ENCODE measurements around the gene UROC1. TPM values are rescaled to one million over a fixed set of nuclear protein-coding genes. Genes with fewer than 3 reads are reported as not detected.

The UROC1 gene
- not detected for total RNA-seq

DNA sequence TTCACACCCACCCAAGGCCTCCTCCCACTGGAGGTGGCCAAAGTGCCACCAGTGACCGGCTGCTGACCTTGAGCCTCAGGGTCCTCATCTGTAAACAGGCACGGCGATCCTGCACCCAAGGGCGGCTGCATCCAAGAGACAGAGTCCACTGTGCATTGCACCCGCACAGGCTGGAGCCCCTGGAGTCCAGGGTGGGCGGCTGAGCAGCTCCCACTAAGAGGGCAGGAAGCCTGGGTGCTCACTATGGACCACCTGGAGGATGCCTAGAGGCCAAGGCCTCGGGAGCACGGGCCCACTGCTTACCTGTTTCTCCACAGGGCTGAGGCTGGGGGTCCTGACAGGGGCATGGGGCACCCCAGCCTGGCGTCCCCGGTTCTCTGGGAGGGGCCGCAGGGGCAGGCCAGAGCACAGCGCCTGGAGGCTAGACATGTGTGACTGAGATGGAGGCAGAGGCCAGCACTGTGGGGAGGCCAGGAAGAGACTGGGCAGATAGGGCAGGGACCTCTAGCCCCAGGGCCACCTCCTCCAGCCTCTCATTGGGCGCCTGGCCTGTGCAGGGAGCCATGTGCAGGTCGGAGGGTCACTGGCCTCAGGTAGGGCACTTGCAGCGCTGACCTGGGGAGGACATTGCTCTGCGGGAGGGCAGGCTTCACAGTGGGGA is at the start of gene UROC1:
UROC1 (minus strand) TSS at position 483 of the 661 bp plus-strand sequence; CDS start at position 429, 54 bp downstream.
- Histone ChIP-seq H3K27ac (no peak within 1 kb of the TSS), H3K27me3 (no peaks in the 10 kb centered on the region), H3K36me3 (replicated peaks in 1 of 2; ENCODE audit: insufficient read depth in 1 of 2, low read depth in 2 of 2) (no peaks in the 10 kb centered on the region), H3K4me3 (no peak within 1 kb of the TSS), H3K4me1 (no peaks in the 10 kb centered on the region), H3K9me3 (no peaks in the 10 kb centered on the region)
- no peak for ATAC-seq
- no peak for DNase-seq
- WGBS, 2 donors: 60 to 73% methylated on average over 2 to 14 of the region's 16 CpGs
- intact Hi-C loops (cut with DNase I): no loop called here
- TF ChIP-seq POLR2A (IDR thresholded peaks at IDR 0.05): no peak
- TF ChIP-seq, protein P1, sequence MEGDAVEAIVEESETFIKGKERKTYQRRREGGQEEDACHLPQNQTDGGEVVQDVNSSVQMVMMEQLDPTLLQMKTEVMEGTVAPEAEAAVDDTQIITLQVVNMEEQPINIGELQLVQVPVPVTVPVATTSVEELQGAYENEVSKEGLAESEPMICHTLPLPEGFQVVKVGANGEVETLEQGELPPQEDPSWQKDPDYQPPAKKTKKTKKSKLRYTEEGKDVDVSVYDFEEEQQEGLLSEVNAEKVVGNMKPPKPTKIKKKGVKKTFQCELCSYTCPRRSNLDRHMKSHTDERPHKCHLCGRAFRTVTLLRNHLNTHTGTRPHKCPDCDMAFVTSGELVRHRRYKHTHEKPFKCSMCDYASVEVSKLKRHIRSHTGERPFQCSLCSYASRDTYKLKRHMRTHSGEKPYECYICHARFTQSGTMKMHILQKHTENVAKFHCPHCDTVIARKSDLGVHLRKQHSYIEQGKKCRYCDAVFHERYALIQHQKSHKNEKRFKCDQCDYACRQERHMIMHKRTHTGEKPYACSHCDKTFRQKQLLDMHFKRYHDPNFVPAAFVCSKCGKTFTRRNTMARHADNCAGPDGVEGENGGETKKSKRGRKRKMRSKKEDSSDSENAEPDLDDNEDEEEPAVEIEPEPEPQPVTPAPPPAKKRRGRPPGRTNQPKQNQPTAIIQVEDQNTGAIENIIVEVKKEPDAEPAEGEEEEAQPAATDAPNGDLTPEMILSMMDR (IDR thresholded peaks at IDR 0.05): no peak

DNA sequence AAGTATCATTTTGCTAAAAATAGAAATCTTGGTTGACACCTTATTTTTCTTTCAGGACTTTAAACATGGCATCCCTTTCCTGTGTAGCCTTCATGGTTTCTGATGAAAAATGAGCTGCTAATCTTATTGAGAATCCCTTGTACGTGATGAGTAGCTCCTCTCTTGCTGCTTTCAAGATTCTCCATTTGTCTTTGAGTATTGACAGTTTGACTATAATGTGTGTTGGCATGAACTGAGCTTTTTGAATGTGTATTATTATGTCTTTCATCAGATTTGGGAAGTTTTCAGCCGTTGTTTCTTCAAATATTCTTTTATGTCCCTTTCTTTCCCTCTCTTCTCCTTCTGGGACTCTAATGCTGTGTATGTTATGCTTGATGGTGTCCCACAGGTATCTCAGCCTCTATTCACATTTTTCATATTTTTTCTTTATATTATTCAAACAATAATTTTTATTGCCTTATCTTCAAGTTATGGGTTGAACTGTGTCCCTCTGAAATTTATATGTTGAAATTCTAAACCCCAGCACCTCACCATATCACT is 45.2 kb upstream of the UROC1 start:
- no peak for ATAC-seq

DNA sequence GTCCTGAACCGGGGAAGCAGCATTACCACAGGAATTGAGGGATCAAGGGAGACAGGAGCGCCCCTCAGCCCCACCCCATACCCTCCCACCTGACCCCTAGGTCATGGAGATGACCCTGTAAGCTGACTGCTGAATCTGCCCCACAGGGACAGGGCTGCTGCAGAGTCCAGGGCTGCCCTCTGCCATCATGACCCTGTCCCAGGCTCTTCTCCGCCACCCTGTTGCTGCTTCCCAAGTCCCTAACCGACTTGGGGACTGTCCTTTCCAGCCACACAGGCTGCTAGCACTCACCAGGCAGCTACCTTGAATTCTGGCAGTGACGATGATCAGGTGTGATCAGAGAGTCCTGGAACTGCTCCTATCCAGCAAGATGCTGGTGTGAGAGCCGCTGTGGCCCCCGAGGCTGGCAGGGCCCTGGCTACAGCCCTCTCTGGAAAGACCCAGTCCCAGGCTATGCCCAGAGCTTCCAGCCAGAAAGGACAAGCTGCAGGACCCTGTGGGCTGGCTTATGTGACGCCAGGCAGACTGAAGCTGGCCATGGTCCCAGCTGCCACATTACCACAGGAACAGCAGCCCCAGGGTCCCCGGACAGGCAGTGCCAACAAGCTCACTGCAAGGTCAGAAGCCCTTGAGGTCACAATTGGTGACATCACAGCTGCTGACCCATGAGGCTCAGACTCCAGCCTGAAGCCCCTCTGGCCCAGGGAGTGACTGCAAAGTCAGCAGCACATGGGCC is 40.9 kb upstream of the UROC1 start, which contains the start of gene C3orf22:
C3orf22 (minus strand) TSS at position 597 of the 736 bp plus-strand sequence. CDS start 5,542 bp downstream, outside the sequence.
- Histone ChIP-seq H3K27ac (no peak within 1 kb of the TSS), H3K27me3 (no peaks in the 10 kb centered on the region), H3K36me3 (replicated peaks in 1 of 2; ENCODE audit: insufficient read depth in 1 of 2, low read depth in 2 of 2) (no peaks in the 10 kb centered on the region), H3K9me3 (peaks cover 0 to 7% (median 0%) of the 10 kb centered on the region in 3 donors), H3K4me3 (no peak within 1 kb of the TSS), H3K4me1 (no peaks in the 10 kb centered on the region)
- no peak for DNase-seq
- ATAC-seq: no peak
- TF ChIP-seq POLR2A (IDR thresholded peaks at IDR 0.05): no peak
- TF ChIP-seq, protein P1 (IDR thresholded peaks at IDR 0.05): no peak
- WGBS, 2 donors: 66 to 73% methylated on average over 2 to 9 of the region's 9 CpGs
- intact Hi-C loops (cut with DNase I): no loop called here

More for the DNA sequence above, 45.2 kb upstream of the UROC1 start:
- Histone ChIP-seq H3K27ac (no peak overlapping the region), H3K27me3 (no peaks in the 10 kb centered on the region), H3K9me3 (peaks cover 0 to 7% (median 0%) of the 10 kb centered on the region in 3 donors), H3K36me3 (replicated peaks in 1 of 2; ENCODE audit: insufficient read depth in 1 of 2, low read depth in 2 of 2) (no peaks in the 10 kb centered on the region), H3K4me3 (no peak overlapping the region), H3K4me1 (no peaks in the 10 kb centered on the region)
- intact Hi-C loops (cut with DNase I): no loop called here
- 68 to 73% methylated on average over 2 of the region's 2 CpGs for WGBS, 2 donors
- no peak for TF ChIP-seq POLR2A (IDR thresholded peaks at IDR 0.05)
- TF ChIP-seq, protein P1 (IDR thresholded peaks at IDR 0.05): no peak
- no peak for DNase-seq

DNA sequence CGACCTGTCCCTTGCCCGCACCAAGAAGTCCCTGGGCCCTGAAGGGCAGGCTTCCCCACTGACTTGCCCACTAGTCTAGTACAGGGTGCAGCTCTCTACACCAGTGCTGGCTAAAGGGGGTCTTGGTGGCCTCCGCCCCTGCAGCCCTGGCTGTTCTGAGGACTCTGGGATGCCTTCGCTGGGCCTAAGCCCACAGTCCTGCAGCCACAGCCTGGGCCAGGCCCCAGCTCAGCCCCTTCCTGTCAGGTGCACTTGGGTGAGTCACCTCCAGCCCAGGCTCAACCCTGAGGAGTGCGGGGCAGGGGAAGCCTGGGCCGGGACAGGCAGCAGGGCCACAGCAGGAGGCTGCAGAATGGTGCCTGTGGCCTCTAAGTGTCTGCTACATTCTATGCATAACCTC is 40.2 kb upstream of the UROC1 start:
- Histone ChIP-seq H3K27ac (no peak overlapping the region), H3K27me3 (no peaks in the 10 kb centered on the region), H3K9me3 (peaks cover 0 to 7% (median 0%) of the 10 kb centered on the region in 3 donors), H3K4me1 (no peaks in the 10 kb centered on the region), H3K4me3 (no peak overlapping the region), H3K36me3 (replicated peaks in 1 of 2; ENCODE audit: insufficient read depth in 1 of 2, low read depth in 2 of 2) (no peaks in the 10 kb centered on the region)
- 67 to 79% methylated on average over 3 to 5 of the region's 6 CpGs for WGBS, 2 donors
- TF ChIP-seq, protein P1 (IDR thresholded peaks at IDR 0.05): no peak
- no peak for TF ChIP-seq POLR2A (IDR thresholded peaks at IDR 0.05)
- ATAC-seq (no peak), DNase-seq (no peak)
- intact Hi-C loops (cut with DNase I): no loop called here

All from body of pancreas (tissue), 4 donors.